Fibroblast of the conjunctiva (primary cell): ENCODE results near the gene GRIP2.

Source experiments
- DNase-seq: peaks from one replicate; pipeline ENCODE4 v3.0.0-alpha.2; 2010; ENCODE audit warnings: low read depth

Gene GRIP2

DNA sequence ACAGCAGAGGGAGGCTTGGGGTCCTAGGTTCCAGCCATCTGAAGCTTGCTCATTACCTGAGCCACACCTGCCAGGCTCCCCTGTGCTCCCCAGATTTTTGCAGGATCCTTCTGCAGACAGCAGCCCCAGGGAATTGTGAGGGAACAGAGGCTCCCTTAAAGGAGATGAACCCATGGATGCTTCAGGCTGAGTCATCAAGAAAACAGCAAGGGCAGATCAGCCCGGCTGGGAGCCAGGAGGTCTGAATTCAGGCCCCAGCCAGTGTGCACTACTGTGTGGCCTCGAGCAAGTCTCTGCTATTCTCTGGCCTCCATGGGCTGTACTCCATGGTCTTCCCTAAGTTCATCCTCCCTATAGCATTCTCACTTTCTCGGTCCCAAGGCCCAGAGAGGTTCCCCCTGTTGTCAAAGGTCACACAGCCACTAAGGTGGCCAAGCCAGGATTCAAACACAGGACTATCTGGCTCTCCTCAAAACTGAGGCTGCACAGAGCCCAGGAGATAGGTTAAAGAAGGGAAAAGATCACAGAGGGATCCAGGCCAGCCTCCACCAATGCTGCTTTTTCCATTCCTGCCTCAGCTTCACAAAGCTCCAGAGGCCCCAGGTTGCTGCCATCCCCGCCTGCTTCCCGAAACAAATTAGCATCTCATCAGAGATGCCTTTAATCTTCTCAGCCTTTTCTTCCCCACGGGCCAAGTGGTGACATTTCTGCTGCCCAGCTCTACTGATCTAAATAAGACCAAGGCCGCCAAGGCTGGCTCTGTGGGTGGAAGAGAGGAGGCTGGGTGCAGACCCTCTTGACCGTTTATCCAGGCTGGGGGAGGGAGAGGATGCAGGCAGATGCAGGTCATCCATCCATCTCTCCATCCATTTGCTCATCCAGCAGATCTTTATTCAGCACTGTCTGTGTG is 21.2 kb upstream of the GRIP2 start:
- DNase-seq, result peak; percentile 2

DNA sequence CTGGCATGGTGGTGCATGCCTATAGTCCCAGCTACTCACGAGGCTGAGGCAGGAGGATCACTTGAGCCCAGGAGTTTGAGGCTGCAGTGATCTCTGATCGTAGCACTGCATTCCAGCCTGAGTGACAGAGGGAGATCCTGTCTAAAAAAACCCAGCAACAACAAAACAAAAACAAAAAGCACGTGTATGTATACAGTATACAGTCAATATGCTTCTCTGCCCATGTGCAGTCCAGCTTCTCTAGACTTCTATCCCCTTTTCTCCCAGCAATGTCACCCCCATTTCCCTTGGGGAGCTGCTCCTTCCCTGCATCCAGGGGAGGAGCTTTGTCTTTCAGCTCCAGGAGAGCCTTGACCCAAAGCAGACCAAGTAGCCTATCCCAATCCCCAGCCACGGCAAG is 20.0 kb upstream of the GRIP2 start:
- no peak for DNase-seq

DNA sequence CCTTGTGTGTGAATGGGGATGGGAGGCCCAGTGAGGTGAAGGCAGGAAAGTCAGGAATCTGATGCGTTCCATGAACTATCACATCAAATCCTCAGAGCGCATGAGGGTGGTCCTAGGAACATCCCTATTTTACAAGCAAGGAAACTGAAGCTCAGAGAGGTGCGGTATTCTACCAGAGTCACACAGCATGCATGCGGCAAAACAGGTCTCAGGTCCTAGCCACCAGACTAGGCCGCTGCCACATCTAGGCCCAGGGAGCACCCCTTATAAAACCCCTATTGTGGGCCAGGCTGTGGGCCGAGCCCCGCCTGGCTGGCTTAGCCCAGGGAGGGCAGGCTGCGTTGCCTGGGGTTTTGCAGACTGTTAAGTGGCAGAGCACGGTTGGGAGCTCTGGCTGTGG is 17.9 kb upstream of the GRIP2 start:
- DNase-seq, result no peak

DNA sequence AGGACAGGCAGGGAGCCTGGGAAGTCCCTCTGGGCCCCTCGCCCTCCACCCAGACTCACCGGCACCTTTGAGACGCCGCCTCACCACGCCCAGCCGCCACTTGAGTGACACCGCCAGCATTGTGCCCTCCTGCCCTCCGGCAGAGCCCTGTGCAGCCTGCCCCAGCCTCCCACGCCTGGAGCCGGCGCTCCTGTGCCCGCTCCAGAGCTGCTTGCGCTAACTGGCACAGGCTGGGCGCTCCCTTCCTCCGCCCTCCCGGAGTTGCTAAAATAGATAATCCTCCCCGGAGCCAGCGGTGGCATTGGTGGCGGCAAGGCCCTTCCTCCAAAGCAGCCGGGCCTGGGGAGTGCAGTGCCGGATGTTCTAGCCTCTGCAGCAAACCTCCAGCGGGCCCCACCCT is 15.7 kb upstream of the GRIP2 start:
- DNase-seq, result no peak

DNA sequence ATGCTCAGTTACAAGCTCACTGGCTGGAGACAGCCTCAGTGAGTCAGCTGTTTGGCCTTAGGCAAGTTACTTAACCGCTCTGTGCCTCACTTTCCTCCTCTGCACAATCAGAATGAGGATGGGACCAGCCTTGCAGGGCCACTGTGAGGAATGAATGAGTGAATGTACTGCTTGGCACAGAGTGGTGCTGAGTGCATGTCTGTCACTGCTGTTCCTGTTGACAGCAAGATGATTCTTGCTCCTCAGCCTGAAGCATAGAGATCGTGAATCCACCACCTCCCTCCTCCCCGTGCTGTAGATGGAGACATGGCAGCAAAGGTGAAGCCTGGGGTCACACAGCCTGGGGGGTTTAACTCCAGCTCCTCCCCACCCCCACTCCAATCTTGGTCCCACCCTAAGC is 14.6 kb upstream of the GRIP2 start:
- no peak for DNase-seq

DNA sequence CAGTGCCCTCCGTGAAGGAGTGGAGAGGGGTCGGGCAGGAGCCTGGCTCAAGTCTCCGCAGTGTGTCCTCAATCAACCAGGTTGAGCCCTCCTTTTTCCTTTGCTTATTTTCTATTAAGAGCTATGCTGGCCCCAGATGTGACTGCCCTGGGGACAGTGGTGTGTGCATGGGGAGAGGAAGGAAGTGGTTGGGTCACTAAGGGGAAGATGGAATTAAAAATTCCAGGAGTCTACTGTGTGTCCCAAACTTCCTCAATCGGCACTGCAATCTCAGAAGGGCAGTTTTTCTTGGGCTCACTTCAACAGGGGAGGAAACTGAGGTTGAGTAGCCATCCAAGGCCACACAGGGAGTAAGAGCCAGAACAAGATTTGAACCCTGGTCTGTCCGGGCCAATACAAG is 13.7 kb upstream of the GRIP2 start:
- no peak for DNase-seq

DNA sequence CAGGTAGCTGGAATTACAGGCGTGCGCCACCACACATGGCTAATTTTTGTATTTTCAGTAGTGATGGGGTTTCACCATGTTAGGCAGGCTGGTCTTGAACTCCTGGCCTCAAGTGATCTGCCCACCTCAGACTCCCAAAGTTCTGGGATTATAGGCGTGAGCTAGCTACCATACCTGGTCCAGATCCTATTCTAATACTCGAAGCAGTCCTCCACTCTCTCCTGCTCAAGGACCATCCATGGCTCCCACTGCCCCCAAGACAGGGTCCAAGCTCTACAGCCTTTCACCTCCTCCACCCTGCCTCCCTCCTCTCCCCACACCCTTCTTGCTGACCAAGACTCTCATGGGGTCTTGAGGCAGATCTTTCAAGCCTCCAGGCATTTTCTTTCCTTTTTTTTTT is 12.6 kb upstream of the GRIP2 start:
- DNase-seq, result no peak

DNA sequence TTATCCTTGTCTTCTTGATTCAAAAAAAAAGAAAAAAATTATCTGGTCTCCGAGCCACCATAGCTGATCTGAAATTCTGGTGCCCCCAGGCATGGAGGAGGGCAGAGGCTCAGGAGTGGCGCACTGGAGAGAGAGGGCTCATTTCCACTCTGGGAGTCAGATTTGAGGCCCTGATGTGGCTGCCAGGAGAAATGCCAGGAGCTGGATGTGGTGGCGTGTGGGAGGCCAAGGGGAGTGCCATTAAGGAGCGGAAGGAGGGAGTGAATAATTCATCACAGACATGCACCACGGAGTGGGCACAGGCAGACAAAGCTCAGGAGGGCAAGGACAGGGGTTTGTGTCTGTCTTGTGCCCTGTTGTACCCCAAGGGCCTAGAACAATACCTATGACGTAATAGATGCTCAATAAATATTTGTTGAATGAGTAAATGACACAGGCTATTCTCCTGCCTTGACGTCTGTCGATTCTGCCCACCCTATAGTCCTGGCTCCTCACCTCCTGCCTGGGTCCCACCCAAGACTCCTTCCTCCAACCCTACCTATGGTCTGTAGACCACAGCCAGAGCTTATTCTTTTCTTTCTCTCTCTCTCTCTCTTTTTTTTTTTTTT is 12.0 kb upstream of the GRIP2 start:
- no peak for DNase-seq

DNA sequence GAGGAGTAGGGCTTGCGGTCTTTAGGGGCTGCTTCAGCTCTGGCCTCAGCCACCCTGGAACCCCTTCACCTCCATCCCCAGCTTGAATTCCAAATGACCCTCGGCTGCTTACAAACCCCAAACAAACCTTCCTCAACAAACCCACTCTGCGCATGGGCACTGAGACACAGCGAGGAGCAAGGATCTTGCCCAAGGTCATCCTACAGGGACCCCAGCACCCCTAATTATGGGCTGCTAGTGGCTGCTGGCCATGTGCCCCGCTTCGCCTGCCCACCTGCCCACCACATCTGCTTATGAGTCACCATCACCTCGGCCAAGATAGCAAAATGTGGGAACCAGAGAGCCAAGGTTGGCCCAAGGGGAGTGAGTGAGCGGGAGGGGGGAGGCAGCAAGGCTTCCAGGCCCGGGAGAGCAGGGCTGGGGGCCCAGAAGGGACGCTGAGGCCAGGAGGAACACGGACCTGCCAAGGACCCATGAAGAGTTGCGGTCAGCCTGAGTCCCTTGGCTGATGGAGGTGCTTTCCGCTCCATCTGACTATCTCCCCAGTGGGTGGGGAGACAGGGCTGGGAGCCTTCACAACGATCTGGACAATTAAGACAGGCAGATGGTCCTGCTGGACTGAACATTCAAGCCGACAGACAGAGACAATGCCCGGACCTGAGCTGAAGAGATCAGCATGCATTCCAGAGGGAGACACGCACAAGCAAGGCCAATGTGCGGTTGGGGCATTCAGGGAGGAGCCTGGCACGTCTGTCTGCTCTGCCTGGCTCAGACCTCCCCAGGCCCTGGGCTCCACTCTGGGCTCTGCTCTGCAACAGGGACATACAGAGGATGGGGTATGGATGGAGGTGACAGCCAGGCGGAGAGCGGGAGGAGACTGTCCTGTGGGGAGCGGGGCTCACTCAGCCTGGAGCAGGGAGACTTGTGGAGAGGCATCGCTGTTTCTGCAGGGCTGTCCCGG is 10.8 kb upstream of the GRIP2 start:
- no peak for DNase-seq

DNA sequence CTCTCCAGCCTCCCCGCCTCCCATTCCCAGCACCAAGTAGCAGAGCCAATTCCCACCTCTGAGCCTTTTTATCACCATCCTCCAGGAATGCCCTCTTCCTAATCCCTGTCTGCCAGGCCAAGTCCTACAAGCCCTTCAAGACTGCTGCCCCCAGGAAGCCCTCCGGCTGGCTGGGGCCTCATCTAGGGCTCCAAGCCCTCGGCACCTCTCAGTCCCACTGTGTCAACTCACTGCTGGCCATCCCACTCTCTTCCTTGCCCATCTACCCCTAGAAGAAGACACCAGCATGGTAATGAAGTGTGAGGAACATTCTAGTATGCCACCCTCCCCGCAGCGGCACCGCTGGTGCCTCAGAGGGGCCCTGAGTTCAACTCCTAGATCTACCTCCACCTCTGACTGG is 10.0 kb upstream of the GRIP2 start:
- DNase-seq, result no peak

DNA sequence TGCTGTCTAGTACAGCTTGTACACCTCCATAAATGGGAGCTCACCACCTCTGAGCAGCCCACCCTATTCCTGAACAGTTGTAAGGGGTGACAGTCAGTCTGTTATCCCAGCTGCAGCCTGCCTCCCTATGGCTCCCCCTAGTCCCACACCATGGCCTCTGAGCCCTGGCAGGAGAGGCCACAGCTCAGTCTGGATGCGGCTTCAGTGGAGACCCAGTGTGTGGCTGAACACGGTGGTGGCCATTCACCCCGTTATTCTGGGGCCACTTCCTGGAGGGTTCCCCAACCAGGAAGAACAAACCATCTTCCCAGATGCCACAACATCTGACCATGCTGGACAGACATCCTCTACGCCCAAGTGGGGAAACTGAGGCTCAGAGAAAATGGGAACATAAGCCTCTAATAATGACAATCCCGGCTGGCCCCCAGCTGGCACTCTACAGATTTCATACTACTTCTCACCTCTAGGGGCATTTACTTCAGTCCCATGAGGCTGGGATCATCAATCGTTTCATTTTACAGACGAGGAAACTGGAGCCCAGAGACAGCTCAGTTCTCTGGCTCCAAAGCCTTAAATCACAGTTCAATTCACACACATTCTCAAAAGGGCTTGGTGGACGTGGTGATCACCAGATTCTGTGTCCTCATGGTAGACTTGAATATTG is 9.2 kb upstream of the GRIP2 start:
- DNase-seq, result no peak

DNA sequence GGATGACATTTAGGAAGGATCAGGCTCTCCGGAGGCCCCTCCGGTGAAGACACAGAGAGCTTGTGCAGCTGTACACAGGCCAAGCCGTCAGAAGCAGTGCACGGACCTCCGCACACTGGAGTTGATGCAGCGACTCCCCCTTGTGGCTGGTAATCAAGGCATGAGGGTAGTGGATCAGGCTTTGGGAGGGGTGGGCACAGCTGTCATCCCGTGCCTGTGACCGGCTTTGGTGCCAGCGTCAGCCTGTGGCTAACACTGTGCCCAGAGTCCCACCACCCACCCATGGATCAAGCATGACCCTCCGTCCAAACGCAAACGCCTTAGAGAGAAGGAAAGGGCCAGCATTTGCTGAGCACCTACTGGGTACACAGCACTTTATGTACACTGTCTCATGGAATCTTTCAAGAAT is 8.2 kb upstream of the GRIP2 start:
- peak; percentile 33 for DNase-seq

DNA sequence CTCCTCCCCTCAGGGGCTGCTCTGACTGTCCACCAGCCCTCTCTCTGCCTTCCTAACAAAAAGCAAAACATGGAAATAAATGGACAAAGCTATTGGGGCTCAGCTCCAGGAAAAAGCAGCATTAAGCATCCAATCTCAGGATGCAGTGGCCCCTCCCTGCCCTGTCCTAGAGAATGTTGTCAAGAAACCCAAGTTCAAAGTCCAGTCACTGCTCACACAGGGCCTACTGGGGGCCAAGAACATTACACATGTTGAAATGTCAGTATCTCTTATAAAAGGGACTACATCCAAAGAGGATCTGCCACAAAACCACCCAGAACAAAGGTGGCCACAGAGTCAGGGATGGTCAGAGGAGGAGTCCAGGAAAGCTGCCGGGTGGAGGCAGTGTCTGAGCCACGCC is 7.6 kb upstream of the GRIP2 start:
- no peak for DNase-seq

DNA sequence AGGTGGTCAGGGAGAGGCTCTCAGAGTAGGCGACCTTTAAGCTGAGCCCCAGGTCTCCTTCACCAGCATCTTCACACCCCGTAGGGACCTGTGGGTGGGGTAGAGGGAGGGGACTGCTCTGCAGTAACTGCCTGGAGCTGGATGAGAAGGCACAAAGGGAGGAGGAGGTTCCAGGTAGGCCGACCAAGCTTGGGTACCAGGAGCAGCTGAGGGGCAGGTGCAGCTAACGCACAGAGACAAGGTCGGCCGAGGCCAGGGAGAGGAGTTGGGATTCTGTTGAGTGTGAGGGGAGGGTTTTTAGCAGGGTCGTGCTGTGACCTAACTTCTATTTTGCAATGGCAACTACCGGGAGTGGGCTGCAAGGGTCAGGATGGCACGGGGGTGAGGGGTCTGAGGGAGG is 5.9 kb upstream of the GRIP2 start:
- no peak for DNase-seq

DNA sequence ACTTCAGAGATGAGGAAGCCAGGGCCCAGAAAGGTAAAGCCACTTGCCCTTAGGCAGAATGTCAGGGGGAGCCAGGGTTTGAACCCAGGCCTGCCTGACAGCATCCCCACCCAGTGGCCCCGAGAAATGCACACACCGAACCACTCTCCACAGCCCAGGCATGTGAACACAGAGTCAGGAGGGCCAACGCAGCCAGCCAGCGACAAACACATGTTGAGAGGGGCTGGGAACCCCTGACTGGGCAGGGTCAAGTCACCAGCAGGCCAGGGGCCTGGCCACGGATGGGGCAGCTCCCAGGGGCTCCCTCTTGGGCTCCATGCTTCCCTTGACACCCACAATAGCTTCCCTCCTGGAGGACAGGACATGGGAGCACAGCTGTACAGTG is 5.1 kb upstream of the GRIP2 start:
- no peak for DNase-seq

DNA sequence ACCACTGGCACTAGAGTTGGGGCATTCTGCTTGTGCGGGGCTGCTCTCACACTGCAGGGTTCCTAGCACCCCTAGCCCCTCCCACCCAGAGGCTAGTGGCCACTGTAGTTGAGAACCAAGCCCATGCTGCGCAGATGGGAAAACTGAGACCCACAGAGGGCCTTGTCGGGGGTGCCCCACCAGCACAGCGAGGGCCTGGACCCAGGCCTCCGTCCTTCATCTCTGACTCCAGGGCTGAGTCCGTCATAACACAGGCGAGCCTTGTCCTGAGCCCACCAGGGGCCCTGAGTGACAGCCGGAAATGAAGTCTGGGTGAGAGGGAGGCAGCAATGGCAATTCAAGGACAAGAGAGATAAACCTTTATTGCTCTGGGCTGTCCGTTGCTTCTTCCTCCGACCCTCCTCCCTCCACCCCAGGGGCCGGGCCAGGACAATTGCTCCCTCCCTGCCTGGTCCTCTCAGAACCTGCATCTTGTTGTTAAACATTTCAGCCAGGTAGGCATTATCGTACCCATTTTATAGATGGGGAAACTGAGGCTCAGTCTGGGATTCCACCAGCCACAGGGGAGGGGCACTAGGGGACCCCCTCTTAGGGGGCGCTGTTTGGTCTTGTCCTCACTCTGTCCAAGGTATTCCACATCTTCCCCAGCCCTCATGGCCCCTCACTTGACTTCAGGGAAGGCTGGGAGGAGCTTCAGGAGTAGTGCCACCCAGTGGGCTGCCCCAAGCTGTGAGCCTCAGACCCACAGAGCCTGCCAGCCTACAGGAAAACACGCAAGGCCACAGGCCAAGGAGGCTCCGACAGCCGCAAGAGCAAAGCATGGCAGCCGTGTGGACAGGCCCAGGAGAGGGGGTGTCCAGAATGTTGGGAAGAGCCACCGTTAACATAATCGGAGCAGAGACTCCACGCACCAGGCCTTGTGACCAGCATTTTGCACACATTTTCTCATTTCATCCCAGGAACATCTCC is 4.4 kb upstream of the GRIP2 start:
- no peak for DNase-seq

DNA sequence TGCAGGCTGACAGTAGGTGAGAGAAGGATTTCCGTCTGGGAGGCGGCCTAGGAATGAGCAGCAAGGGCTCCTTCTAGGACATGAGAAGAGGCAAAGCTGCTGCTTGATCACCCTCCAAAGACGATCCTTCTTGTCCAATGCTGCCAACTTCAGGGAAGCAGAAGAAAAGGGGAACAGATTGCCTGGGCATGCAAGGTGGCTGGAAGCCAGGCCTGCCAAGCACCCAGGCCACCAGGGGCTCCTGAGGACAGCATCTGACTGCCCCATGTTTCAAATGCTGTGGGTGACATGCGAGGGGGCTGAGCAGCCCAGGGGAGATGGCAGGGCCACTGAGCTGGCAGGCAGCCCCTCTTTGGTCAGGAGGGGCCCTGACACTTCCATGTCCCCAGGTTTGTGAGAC is 3.3 kb upstream of the GRIP2 start:
- DNase-seq, result no peak

DNA sequence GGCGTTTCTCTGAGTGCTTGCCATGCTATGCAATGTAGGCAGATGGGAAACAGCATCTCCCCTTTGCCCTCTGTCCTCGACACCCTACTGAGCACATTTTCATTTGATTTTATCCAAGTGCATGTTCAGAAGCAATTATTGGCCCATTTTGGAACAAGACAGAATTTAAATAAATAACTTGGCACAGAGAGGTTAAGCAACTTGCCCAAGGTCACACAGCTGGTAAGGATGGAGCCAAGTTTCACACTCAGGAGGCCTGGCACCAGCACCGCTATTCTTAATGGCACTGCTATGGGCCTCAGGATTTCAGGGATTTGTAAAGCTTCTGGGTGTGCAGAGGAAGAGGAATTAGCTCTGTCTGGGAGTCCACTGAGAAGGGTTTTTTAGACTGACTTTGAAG is 2.5 kb upstream of the GRIP2 start:
- no peak for DNase-seq

DNA sequence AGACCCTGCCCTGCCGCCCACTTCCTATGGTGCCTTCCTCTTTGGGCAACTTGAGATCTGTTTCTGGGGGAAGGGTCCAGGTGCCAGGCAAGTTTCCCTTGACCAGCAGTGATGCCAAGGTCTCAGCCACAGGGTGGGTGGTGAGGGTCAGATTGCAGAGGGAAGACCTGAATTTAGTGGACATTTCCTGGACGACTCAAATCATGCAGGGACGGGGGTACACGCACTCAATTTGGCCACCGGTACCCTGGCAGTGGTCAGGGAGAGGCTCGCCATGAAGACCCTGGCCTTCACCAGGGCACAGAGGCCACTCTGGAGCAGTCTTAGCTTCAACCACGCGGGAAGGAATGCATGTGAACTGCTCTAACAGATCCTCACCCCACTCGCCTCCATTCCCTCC is 1.5 kb upstream of the GRIP2 start:
- no peak for DNase-seq

DNA sequence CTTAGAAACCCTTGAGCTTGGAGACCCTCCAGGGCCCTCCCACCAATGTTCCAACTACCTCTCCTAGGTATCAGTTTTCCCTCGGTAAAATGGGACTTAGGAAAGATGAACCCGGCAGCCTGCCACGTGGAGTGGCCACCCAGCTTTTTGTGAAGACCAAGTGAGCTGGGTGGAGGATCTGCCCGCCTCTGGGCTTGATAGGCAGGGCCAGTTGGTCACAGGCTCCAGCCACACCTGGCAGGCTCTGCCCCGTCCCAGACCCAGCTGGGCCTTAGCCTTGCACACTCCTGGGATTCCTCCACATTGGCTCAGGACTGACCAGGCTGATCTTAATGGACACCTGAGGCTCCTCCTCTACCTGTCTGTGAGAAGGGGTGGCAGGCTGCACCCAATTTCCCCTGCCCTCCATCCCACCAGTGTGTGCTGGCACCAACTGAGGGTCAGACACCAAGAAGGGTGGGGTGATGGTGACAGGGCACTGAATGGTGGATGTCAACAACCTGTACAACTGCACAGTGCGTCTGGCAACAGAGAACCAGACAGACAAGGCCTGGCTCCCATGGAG is 761 bp upstream of the GRIP2 start:
- DNase-seq, result no peak

DNA sequence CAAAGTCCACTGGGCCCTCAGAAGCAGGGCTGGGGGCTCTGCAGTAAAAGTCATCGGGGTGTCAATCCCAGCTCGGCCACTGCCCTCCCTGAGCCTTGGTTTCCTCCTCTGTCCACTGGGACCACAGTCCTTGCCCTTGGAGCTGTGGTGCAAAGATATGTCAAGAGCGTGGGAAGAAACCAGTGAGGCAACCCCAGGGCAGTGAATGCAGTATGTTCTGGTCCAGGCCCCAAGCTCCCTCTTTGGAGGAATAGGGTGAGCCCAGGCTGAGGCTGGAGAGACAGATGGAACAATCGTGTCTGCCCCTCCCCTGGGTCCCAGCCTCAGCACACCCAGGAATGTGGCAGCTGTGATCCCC is 779 bp downstream of the GRIP2 start:
- no peak for DNase-seq
